RWPE1 (cell line): ENCODE measurements around the gene HOXD13.

Experiments
- CTCF ChIA-PET: fragments of 350-600 bp; sonication (Branson Sonifier 250); formaldehyde crosslinking; extraction: SDS; loops from one replicate; lab custom pipeline; 2021; lab: Yijun Ruan, JAX
- POLR2A ChIA-PET: fragments of 400-600 bp; formaldehyde crosslinking; extraction: SDS; loops from one replicate; lab custom pipeline; 2020; ENCODE audit warnings: antibody characterized with exemption; ENCODE audit not compliant: low non-redundant PET; lab: Yijun Ruan, JAX
- DNase-seq: peaks from one replicate; pipeline ENCODE4 v3.0.0; 2012; ENCODE audit warnings: low spot score
- H3K27ac ChIP-seq: fragments of 450-650 bp; 2 replicates; pipeline ENCODE4 v1.5.1; 2017
- CTCF ChIP-seq: fragments of 450-650 bp; conservative IDR thresholded peaks from 2 replicates; pipeline ENCODE4 v1.5.1; 2017; ENCODE audit warnings: low read depth, mild to moderate bottlenecking

The HOXD13 gene

GRCh38 chr2:176128172-176128981 is 35.9 kb downstream of the HOXD13 start:
- ChIA-PET CTCF (interaction anchor here (1.1 to 3.2 kb wide), 3 partner anchors 12 to 524 kb away, joined by 4 to 42 read pairs (median 4); no protein-coding TSS in a partner anchor), POLR2A (no interaction called here)
- TF ChIP-seq CTCF: no peak

GRCh38 chr2:176128982-176129796 is 36.7 kb downstream of the HOXD13 start, which contains the start of gene HOXD8:
HOXD8 (plus strand) TSS chr2:176129705; CDS start chr2:176130367, 662 bp downstream.
- CTCF ChIA-PET: interaction anchor here (3.2 kb wide), 1 partner anchor 523 kb away, joined by 42 read pairs; no protein-coding TSS in a partner anchor
- H3K27ac ChIP-seq: peak within 1 kb of the TSS; percentile 93
- no peak for DNase-seq
- TF ChIP-seq CTCF: no peak
- POLR2A ChIA-PET: no interaction called here

More at GRCh38 chr2:176128172-176128981, 35.9 kb downstream of the HOXD13 start:
- no peak for DNase-seq
- peak overlapping the region; percentile 93 for H3K27ac ChIP-seq

- peak overlapping the region; percentile 93 for H3K27ac ChIP-seq
- ChIA-PET POLR2A (no interaction called here), CTCF (interaction anchor here (0.6 to 2.0 kb wide), 4 partner anchors 11 to 524 kb away, joined by 3 to 10 read pairs (median 8); no protein-coding TSS in a partner anchor)
- no peak for DNase-seq
- no peak for TF ChIP-seq CTCF
Measured at GRCh38 chr2:176129813-176130146, 37.3 kb downstream of the HOXD13 start.

- CTCF ChIA-PET: interaction anchor here (0.6 to 2.0 kb wide), 5 partner anchors 10 to 530 kb away, joined by 3 to 10 read pairs (median 6); no protein-coding TSS in a partner anchor
- H3K27ac ChIP-seq: peak overlapping the region; percentile 93
- POLR2A ChIA-PET: no interaction called here
- TF ChIP-seq CTCF: no peak
- DNase-seq: peak; percentile 49
Measured at GRCh38 chr2:176130147-176130956, 37.8 kb downstream of the HOXD13 start.

- peak overlapping the region; percentile 93 for H3K27ac ChIP-seq
- TF ChIP-seq CTCF: no peak
- ChIA-PET POLR2A (no interaction called here), CTCF (interaction anchor here (0.5 to 2.0 kb wide), 9 partner anchors 9 to 821 kb away, joined by 3 to 10 read pairs (median 6); no protein-coding TSS in a partner anchor)
- no peak for DNase-seq
Measured at GRCh38 chr2:176130957-176131847, 38.7 kb downstream of the HOXD13 start.
